HepG2 (cell line): ENCODE data around the gene YEATS4. TPM values are rescaled to one million over a fixed set of nuclear protein-coding genes. Genes with fewer than 3 reads are reported as not detected.
A peak's percentile ranks its signal among the peaks of the same experiment; 100 is the strongest.

ENCODE experiments used
- ATAC-seq: fragments of 200-7000 bp; cut with Tn5 transposase; 3 replicates; pipeline ENCODE4 v1.9.1; 2020; ENCODE audit warnings: mild to moderate bottlenecking, moderate library complexity
- BruUV-seq: library from RNA; stranded (reverse); fragments of 400-500 nt; replicated peaks from 2 replicates; lab custom pipeline; 2021; lab: Mats Ljungman, UMichigan
- CTCF ChIA-PET: fragments of 300-600 bp; formaldehyde crosslinking; extraction: SDS; loops from one replicate; lab custom pipeline; 2021; ENCODE audit warnings: low total read pairs, inconsistent platforms, low intra/inter-chr PET ratio; lab: Yijun Ruan, JAX
- POLR2A ChIA-PET: fragments of 350-600 bp; sonication (Branson Sonifier 250); formaldehyde crosslinking; loops from one replicate; lab custom pipeline; 2020; ENCODE audit warnings: antibody characterized with exemption, inconsistent platforms; lab: Yijun Ruan, JAX
- DNase-seq: peaks from one replicate; pipeline ENCODE4 v3.0.0-alpha.2; 2015; ENCODE audit warnings: low spot score
- FAIRE-seq: peaks from 3 replicates; lab custom pipeline; 2011; peaks lifted over from hg19 to GRCh38; lab: Jason Lieb, UNC
- H2AFZ ChIP-seq: one replicate; pipeline ENCODE4 v1.6.1; 2011; ENCODE audit warnings: low read length, inconsistent platforms
- H3K27ac ChIP-seq: fragments of 300-600 bp; 3 replicates; pipeline ENCODE4 v1.8.0; 2011; ENCODE audit warnings: mixed run types, mild to moderate bottlenecking, mixed read lengths, low read length, inconsistent platforms; ENCODE audit not compliant: insufficient read depth; ENCODE audit errors: extremely low read length
- H3K27me3 ChIP-seq, 2 experiments: fragments of 200-600 bp in 1 of 2; 2 replicates in 1 of 2; 3 replicates in 1 of 2; pipeline versions ENCODE4 v1.6.0 to v1.8.0; 2011; ENCODE audit warnings: low read length in 2 of 2, mild to moderate bottlenecking in 2 of 2, moderate library complexity in 2 of 2, inconsistent platforms in 1 of 2; ENCODE audit not compliant: insufficient read depth in 2 of 2, control insufficient read depth in 1 of 2
- H3K36me3 ChIP-seq, 2 experiments: fragments of 200-600 bp in 1 of 2; replicated peaks in 1 of 2; 2 replicates in 1 of 2; 3 replicates in 1 of 2; pipeline versions ENCODE4 v1.5.1 to v1.8.0; 2011; ENCODE audit warnings: low read length in 2 of 2, inconsistent platforms in 1 of 2; ENCODE audit not compliant: insufficient read depth in 2 of 2, control insufficient read depth in 1 of 2
- H3K4me1 ChIP-seq: 2 replicates; pipeline ENCODE4 v1.5.1; 2012; ENCODE audit warnings: low read length, inconsistent platforms; ENCODE audit not compliant: insufficient read depth
- H3K4me2 ChIP-seq: 2 replicates; pipeline ENCODE4 v1.6.0; 2011; ENCODE audit warnings: low read depth, low read length, inconsistent platforms
- H3K4me3 ChIP-seq, 3 experiments: fragments of 200-600 bp in 1 of 3; sonication (generic), shearing (Covaris generic) in 1 of 3; replicated peaks in 1 of 3; 2 replicates each; pipeline ENCODE4 v1.5.1; 2011 to 2016; ENCODE audit warnings: low read length in 3 of 3, inconsistent platforms in 2 of 3, low read depth in 2 of 3, mild to moderate bottlenecking in 2 of 3, control low read depth in 1 of 3, mixed read lengths in 1 of 3; ENCODE audit not compliant: insufficient read depth in 1 of 3
- H3K79me2 ChIP-seq: one replicate; pipeline ENCODE4 v1.6.1; 2011; ENCODE audit warnings: low read length, inconsistent platforms; ENCODE audit not compliant: insufficient read depth
- H3K9ac ChIP-seq: 2 replicates; pipeline ENCODE4 v1.6.0; 2011; ENCODE audit warnings: mild to moderate bottlenecking, low read depth, low read length, inconsistent platforms; ENCODE audit not compliant: insufficient read depth
- H3K9me3 ChIP-seq: 2 replicates; pipeline ENCODE4 v1.5.1; 2012; ENCODE audit warnings: mild to moderate bottlenecking, low read length
- H4K20me1 ChIP-seq: 2 replicates; pipeline ENCODE4 v1.6.0; 2011; ENCODE audit warnings: inconsistent platforms, mild to moderate bottlenecking, low read length, moderate library complexity; ENCODE audit not compliant: insufficient read depth
- CHD4 ChIP-seq: fragments of 200-600 bp; sonication (generic); IDR thresholded peaks from 2 replicates; pipeline ENCODE4 v1.7.0; 2017; ENCODE audit warnings: mild to moderate bottlenecking, low read length, borderline replicate concordance
- MXI1 ChIP-seq: IDR thresholded peaks from 3 replicates; pipeline ENCODE4 v1.6.1; 2012; ENCODE audit warnings: low read depth, low read length, inconsistent platforms, borderline replicate concordance
- POLR2G ChIP-seq: fragments of 200-400 bp; formaldehyde crosslinking; IDR thresholded peaks from 2 replicates; pipeline ENCODE4 v1.6.1; 2018; ENCODE audit warnings: mild to moderate bottlenecking, low read depth, low read length, moderate library complexity
- ZNF121 ChIP-seq: sonication (generic); formaldehyde crosslinking; IDR thresholded peaks from 2 replicates; pipeline ENCODE4 v1.5.0; 2020; ENCODE audit warnings: mild to moderate bottlenecking, missing genetic modification reagents
- ZNF746 ChIP-seq: sonication (generic); formaldehyde crosslinking; IDR thresholded peaks from 2 replicates; pipeline ENCODE4 v1.8.0; 2022; ENCODE audit warnings: mild to moderate bottlenecking, missing genetic modification reagents
- ZNF770 ChIP-seq: sonication (generic); formaldehyde crosslinking; IDR thresholded peaks from 2 replicates; pipeline ENCODE4 v1.5.0; 2020; ENCODE audit warnings: mild to moderate bottlenecking, missing genetic modification reagents
- WGBS: methylation state at CpG from one replicate; pipeline ENCODE4 v1.1.6; 2017; ENCODE audit warnings: low lambda C conversion rate; 5-methylcytosine and 5-hydroxymethylcytosine counted together
- in situ Hi-C: cut with HindIII; loops from 2 replicates; pipeline ENCODE4 v1.10.0; 2017; ENCODE audit warnings: low pct_unique_long_range_greater_than_20kb; ENCODE audit not compliant: extremely low pct_ligation_motif_present
- intact Hi-C: fragments of 100-400 bp; cut with micrococcal nuclease; formaldehyde crosslinking; loops from one replicate; pipeline ENCODE4 v1.10.0; 2022; ENCODE audit not compliant: unreplicated experiment
- polyA plus RNA-seq, 8 experiments: library from polyadenylated mRNA; depleted of rRNA in 3 of 8; stranded (reverse) in 7 of 8; unstranded in 1 of 8; fragments of >200 nt; fragmentation: Illumina TruSeq in 4 of 8; extraction: Trizol in 4 of 8; gene quantifications; 2 replicates each; pipeline versions ENCODE4 v1.2.1 to v1.2.3, GENCODE V29; 2011 to 2016; ENCODE audit warnings: low read depth in 4 of 8, missing spikeins in 1 of 8, mixed read lengths in 1 of 8; ENCODE audit not compliant: insufficient read depth in 1 of 8
- total RNA-seq, 5 experiments: library from RNA; depleted of rRNA; stranded (reverse); fragments of >200 nt; fragmentation: Illumina TruSeq; extraction: Trizol; gene quantifications; 2 replicates each; pipeline ENCODE4 v1.2.3, GENCODE V29; 2016; ENCODE audit warnings: low read depth in 1 of 5
- TF ChIP-seq, protein P1 (sequence below): conservative IDR thresholded peaks from 2 replicates; pipeline ENCODE4 v1.6.1; 2018; ENCODE audit warnings: missing genetic modification reagents

The YEATS4 gene
- total and polyA plus RNA-seq, 2 of the 13 experiments (the other 11 are each of a cell fraction or from before 2014, with no cell fraction given): 16.8 to 45.0 TPM

DNA sequence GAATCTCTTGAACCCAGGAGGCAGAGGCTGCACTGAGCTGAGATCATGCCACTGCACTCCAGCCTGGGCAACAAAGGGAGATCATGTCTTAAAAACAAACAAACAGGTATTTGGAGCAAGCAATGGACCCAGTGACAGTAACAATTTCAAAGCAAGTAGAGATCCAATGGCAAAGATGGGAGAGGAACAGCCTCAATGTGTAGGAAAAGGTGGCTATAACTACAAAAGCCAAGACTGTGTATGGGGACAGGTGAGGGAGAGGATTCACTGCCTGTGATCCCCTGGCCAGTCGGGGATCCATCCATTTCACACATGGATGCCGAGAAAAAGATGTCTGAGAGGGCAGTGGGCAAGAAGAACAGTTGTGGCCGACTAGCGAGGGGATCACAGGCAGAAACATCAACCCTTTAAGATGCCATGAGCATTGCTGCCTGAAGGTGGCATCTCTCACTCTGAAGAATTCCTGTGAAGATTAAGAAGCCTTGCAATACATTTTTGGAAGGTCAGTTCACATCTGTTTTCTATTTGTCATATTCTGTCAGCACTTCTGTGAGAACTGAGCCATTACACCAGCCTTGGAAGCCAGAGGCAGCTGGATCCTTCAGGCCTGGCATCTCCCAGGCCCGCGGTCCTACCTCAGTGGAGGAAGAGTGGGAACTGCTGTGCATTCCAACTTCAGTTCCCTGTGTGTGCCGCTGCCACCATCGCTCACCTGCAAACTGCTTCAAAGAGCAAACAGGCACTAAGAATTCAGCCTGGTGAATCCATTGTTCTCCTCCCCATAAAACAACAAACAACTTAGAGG, 56.1 kb downstream of the YEATS4 start (continued):
- TF ChIP-seq, protein P1, sequence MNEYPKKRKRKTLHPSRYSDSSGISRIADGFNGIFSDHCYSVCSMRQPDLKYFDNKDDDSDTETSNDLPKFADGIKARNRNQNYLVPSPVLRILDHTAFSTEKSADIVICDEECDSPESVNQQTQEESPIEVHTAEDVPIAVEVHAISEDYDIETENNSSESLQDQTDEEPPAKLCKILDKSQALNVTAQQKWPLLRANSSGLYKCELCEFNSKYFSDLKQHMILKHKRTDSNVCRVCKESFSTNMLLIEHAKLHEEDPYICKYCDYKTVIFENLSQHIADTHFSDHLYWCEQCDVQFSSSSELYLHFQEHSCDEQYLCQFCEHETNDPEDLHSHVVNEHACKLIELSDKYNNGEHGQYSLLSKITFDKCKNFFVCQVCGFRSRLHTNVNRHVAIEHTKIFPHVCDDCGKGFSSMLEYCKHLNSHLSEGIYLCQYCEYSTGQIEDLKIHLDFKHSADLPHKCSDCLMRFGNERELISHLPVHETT (CRISPR knock-in tag): no peak
- TF ChIP-seq CHD4: peak; percentile 30; the same call in 1 of the 2 replicates
- no peak for TF ChIP-seq MXI1
- TF ChIP-seq POLR2G: 0 out of 2 replicates have a peak, but pooled peaks have one; percentile 41

GRCh38 chr12:69417231-69417630, 57.7 kb downstream of the YEATS4 start:
- no peaks in the 10 kb centered on the region for H3K36me3 ChIP-seq
- ATAC-seq: no peak
- H3K27me3 ChIP-seq: no peaks in the 10 kb centered on the region
- H3K4me2 ChIP-seq: peak overlapping the region; percentile 61
- peak overlapping the region; percentile 63 for H3K27ac ChIP-seq
- FAIRE-seq: no peak
- no peaks in the 10 kb centered on the region for H3K79me2 ChIP-seq
- peak overlapping the region; percentile 37; the same call in 1 of the 2 replicates for H3K9ac ChIP-seq
- H3K9me3 ChIP-seq: no peaks in the 10 kb centered on the region
- no peak for DNase-seq
- H4K20me1 ChIP-seq: no peaks in the 10 kb centered on the region
- in situ Hi-C loops: no loop called here
- ChIA-PET POLR2A (interaction anchor here (0.6 to 1.5 kb wide), 3 partner anchors 53 to 137 kb away, joined by 3 read pairs; partner anchors contain the start of gene FRS2), CTCF (no interaction called here)
- H3K4me3 ChIP-seq: no peak overlapping the region; a peak in 1 of 6 replicates
- peaks cover 74% of the 10 kb centered on the region for H3K4me1 ChIP-seq
- intact Hi-C loops: loop anchor here (2.0 kb wide), 1 partner anchor 154 kb away; no protein-coding TSS in a partner anchor
- TF ChIP-seq ZNF746: no peak
- TF ChIP-seq ZNF121 (CRISPR knock-in tag): 0 out of 2 replicates have a peak, but pooled peaks have one; percentile 12
- peak; percentile 54; the same call in 1 of the 2 replicates for TF ChIP-seq ZNF770 (CRISPR knock-in tag)
- H2AFZ ChIP-seq: no peak overlapping the region
- BruUV-seq: no TSS peak
- WGBS: 67% methylated on average over 5 of the region's 5 CpGs
